OCI-LY1 (cell line): ENCODE measurements around the gene FRMD4A.
"Not testable (repeated sequence)": the region's sequence is repeated elsewhere in the genome, so short reads cannot be mapped to it uniquely, and the experiment has no call there.

Experiments used
- H2AFZ ChIP-seq: fragments of 200-600 bp; sonication (generic), shearing (Covaris generic); 2 replicates; pipeline ENCODE4 v1.6.0; 2014; ENCODE audit warnings: antibody characterized with exemption, mild to moderate bottlenecking, low read length
- H3F3A ChIP-seq: fragments of 200-600 bp; sonication (generic), shearing (Covaris generic); 2 replicates; pipeline ENCODE4 v1.6.0; 2014; ENCODE audit warnings: mild to moderate bottlenecking, antibody characterized with exemption, low read length, moderate library complexity; ENCODE audit not compliant: insufficient read depth
- H3K27ac ChIP-seq: fragments of 200-600 bp; sonication (generic); 2 replicates; pipeline ENCODE4 v1.5.1; 2014; ENCODE audit warnings: low read length, mixed run types, mild to moderate bottlenecking, low read depth; ENCODE audit not compliant: poor library complexity, severe bottlenecking
- H3K27me3 ChIP-seq: fragments of 200-600 bp; sonication (generic); 2 replicates; pipeline ENCODE4 v1.6.0; 2014; ENCODE audit warnings: antibody characterized with exemption, mild to moderate bottlenecking, low read length, moderate library complexity; ENCODE audit not compliant: insufficient read depth
- H3K36me3 ChIP-seq: fragments of 200-600 bp; sonication (generic); 2 replicates; pipeline ENCODE4 v1.6.1; 2014; ENCODE audit warnings: mild to moderate bottlenecking, antibody characterized with exemption, low read length, moderate library complexity, mixed read lengths; ENCODE audit not compliant: insufficient read depth
- H3K4me1 ChIP-seq: fragments of 200-600 bp; sonication (generic); 2 replicates; pipeline ENCODE4 v1.5.1; 2014; ENCODE audit warnings: mild to moderate bottlenecking, low read length, moderate library complexity; ENCODE audit not compliant: insufficient read depth, severe bottlenecking
- H3K4me2 ChIP-seq: fragments of 200-600 bp; sonication (generic), shearing (Covaris generic); 2 replicates; pipeline ENCODE4 v1.6.1; 2014; ENCODE audit warnings: low read length
- H3K4me3 ChIP-seq: fragments of 200-600 bp; sonication (generic); 2 replicates; pipeline ENCODE4 v1.5.1; 2014; ENCODE audit warnings: low read length, low read depth, mild to moderate bottlenecking, mixed read lengths; ENCODE audit not compliant: poor library complexity, severe bottlenecking
- H3K79me2 ChIP-seq: fragments of 200-600 bp; shearing (Covaris generic); 2 replicates; pipeline ENCODE4 v1.6.1; 2016; ENCODE audit warnings: mixed run types, low read length, mixed read lengths; ENCODE audit not compliant: insufficient read depth
- H3K9ac ChIP-seq: fragments of 200-600 bp; sonication (generic), shearing (Covaris generic); 2 replicates; pipeline ENCODE4 v1.6.1; 2014; ENCODE audit warnings: mild to moderate bottlenecking, low read length, mixed read lengths
- H3K9me2 ChIP-seq: fragments of 200-600 bp; sonication (generic), shearing (Covaris generic); 2 replicates; pipeline ENCODE4 v1.6.1; 2014; ENCODE audit warnings: low read depth, mild to moderate bottlenecking, low read length, mixed read lengths
- H3K9me3 ChIP-seq: fragments of 200-600 bp; shearing (Covaris generic); 2 replicates; pipeline ENCODE4 v1.6.1; 2014; ENCODE audit warnings: low read length, mixed read lengths
- H4K20me1 ChIP-seq: fragments of 200-600 bp; sonication (generic), shearing (Covaris generic); 2 replicates; pipeline ENCODE4 v1.6.0; 2016; ENCODE audit warnings: mild to moderate bottlenecking, low read length; ENCODE audit not compliant: insufficient read depth
- CTCF ChIP-seq: fragments of 200-600 bp; sonication (generic), shearing (Covaris generic); IDR thresholded peaks from 2 replicates; pipeline ENCODE4 v1.5.1; 2017; ENCODE audit warnings: mild to moderate bottlenecking, antibody characterized with exemption, low read length, moderate library complexity, mixed read lengths
- EZH2 ChIP-seq: fragments of 200-600 bp; sonication (generic), shearing (Covaris generic); IDR thresholded peaks from 2 replicates; pipeline ENCODE4 v1.8.0; 2017; ENCODE audit warnings: borderline replicate concordance, mixed run types, mild to moderate bottlenecking, antibody characterized with exemption, low read length, moderate library complexity, mixed read lengths

Gene FRMD4A

GRCh38 chr10:14240253-14241189, 90.2 kb downstream of the FRMD4A start:
- Histone ChIP-seq H3K4me1 (no peaks in the 10 kb centered on the region), H3K4me2 (no peak overlapping the region)

GRCh38 chr10:14238659-14239058, 92.1 kb downstream of the FRMD4A start:
- H2AFZ ChIP-seq, H4K20me1 ChIP-seq, H3K9me2 ChIP-seq, H3K4me2 ChIP-seq, H3K79me2 ChIP-seq, H3K4me1 ChIP-seq, H3K27ac ChIP-seq, H3K9me3 ChIP-seq, H3K36me3 ChIP-seq, H3F3A ChIP-seq, H3K9ac ChIP-seq, H3K4me3 ChIP-seq, H3K27me3 ChIP-seq: not testable (repeated sequence)

More at GRCh38 chr10:14240253-14241189, 90.2 kb downstream of the FRMD4A start:
- TF ChIP-seq EZH2 (no peak), CTCF (no peak)
- H3F3A ChIP-seq, result no peaks in the 10 kb centered on the region
- H2AFZ ChIP-seq, result no peak overlapping the region
- H3K9ac ChIP-seq, result no peak overlapping the region
- H4K20me1 ChIP-seq, result no peaks in the 10 kb centered on the region
- no peak overlapping the region for H3K27ac ChIP-seq
- H3K27me3 ChIP-seq, result no peaks in the 10 kb centered on the region
- H3K4me3 ChIP-seq, result no peak overlapping the region
- H3K79me2 ChIP-seq, result no peaks in the 10 kb centered on the region
- no peaks in the 10 kb centered on the region for H3K9me2 ChIP-seq
- H3K36me3 ChIP-seq, result no peaks in the 10 kb centered on the region
- no peaks in the 10 kb centered on the region for H3K9me3 ChIP-seq

GRCh38 chr10:14236341-14236740, 94.4 kb downstream of the FRMD4A start:
- Histone ChIP-seq H2AFZ (no peak overlapping the region), H3K4me2 (no peak overlapping the region), H4K20me1 (no peaks in the 10 kb centered on the region), H3K4me1 (no peaks in the 10 kb centered on the region), H3K9me2 (no peaks in the 10 kb centered on the region), H3K4me3 (no peak overlapping the region), H3K9ac (no peak overlapping the region), H3K79me2 (no peaks in the 10 kb centered on the region), H3K36me3 (no peaks in the 10 kb centered on the region), H3F3A (no peaks in the 10 kb centered on the region), H3K27ac (no peak overlapping the region), H3K9me3 (no peaks in the 10 kb centered on the region), H3K27me3 (no peaks in the 10 kb centered on the region)
- TF ChIP-seq EZH2, result no peak
- no peak for TF ChIP-seq CTCF
